Measurements from ENCODE around the gene UGCG.
A peak's percentile ranks its signal among the peaks of the same experiment; 100 is the strongest.
"Not testable (repeated sequence)": the region's sequence is repeated elsewhere in the genome, so short reads cannot be mapped to it uniquely, and the experiment has no call there.

The UGCG gene

DNA sequence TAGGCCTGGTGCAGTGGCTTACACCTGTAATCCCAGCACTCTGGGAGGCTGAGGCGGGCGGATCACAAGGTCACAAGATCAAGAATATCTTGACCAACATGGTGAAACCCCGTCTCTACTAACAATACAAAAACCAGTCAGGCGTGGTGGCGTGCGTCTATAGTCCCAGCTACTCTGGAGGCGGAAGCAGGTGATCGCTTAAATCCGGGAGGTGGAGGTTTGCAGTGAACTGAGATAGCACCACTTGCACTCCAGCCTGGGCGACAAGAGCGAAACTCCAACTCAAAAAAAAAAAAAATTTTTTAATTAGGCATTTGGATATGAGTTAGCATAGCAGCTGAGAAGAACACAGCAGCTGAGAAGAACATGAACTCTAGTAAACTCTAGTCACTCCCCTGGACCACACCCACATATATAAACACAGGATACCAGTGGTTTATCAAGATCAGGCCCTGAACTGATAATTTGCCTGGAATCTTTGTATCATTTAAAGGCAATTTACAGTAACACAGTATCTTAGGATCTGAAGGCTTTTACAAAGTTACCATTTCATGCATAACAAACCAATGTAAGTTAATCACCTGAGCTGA lies 4.6 kb upstream of the UGCG start:
- DNase-seq, result no peak

DNA sequence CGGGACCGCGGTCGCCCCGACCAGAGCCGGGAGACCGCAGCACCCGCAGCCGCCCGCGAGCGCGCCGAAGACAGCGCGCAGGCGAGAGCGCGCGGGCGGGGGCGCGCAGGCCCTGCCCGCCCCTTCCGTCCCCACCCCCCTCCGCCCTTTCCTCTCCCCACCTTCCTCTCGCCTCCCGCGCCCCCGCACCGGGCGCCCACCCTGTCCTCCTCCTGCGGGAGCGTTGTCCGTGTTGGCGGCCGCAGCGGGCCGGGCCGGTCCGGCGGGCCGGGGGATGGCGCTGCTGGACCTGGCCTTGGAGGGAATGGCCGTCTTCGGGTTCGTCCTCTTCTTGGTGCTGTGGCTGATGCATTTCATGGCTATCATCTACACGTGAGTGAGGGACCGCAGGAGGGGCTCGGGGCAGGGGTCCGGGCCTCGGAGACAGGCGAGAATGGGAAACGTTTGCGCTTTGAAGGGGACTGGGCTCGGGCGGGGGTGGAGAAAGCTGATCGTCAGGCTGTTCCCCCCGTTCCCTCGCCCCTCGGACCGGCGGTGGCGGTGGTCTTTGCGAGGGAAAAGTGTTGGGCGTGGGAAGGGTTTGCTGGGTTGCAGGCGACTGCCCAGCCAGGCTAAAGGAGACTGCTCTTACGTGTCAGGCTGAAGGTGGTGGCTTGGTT lies 457 bp downstream of the UGCG start:
- DNase-seq, result peak in 2 of 3 experiments; percentile 92 to 93

DNA sequence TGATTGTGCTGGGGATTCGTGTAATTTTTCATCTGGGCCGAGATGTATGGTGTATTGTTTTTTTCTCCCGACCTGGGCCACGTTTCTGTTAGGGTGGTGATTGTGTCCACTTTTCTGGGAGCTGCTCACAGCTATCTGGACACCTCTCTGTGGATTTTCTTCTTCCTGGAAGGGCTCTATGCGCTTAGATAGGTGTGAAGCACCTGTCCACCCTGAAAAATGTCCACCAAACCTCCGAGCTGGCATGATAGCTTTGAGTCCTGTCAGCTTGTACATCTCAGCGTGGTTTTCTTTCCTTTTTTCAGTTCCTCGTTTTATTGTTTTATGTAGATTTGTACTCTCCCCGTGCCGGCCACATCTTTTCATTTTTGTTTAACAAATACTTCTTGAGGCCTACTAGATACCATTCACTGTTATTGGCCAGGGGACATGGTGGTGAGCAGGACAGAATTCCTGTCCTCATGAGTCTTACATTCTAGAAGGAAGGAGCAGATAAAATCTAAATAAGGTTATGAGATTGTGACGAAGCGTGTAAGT lies 1.1 kb downstream of the UGCG start:
- DNase-seq, result peak in 1 of 3 experiments; percentile 78

DNA sequence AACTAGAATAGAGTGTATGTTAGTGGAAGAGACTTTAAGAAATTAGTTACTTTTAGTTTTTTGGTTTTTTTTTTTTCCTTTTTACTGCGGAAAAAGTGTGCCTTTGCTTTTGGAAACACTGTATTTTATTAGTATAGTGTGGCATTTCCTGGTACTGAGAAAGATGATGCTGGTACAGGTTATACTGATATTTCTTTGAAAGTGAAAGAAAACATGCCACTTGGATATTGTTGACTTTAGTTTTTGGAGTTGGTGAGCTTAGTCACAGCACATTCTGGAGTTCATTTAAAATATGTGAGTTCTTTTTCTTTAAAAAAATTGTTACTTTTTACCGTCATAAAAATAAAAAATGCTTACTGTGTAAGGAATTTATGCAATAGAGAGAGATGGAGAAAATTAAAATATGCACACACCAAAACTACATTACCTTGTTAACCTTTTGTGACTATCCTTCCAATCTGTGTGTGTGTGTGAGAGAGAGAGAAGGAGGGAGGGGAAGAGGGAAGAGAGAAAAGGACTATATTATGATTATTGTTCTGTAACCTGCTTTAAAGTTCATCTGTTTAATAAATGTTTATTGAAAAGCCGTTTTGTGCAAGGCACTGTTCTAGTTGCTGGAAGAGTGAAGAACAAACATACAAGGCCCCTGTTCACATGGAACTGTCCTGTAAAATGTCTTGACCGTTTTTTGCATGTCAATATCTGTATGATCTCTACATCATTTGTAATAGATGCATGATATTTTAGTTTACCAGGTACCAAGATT lies 1.9 kb downstream of the UGCG start:
- no peak for DNase-seq

DNA sequence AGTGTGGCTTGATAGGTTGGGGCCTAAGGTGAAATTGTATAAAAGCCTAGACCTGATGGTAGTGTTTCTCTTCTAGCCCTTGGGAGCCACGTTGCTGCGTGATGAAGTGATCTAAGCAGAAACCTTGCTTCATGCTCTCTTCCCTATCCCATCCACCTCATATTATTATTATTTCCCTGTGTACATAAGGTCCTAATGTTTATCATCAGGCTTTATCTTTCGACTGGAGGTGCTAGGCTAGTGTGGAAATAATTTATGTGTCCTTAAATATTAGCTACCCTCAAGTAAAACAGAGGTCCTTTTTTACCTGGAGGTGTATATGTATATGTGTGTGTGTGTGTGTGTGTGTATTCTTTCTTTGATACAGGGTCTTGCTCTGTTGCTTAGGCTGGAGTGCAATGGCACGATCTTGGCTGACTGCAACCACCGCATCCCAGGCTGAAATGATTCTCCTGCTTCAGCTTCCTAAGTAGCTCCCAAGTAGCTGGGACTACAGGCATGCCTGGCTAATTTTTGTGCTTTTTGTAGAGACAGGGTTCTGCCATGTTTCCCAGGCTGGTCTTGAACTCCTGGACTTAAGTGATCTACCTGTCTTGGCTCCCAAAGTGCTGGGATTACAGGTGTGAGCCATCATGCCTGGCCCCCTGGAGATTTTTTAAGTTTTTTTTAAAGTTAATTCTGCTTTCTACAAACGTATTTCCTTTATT lies 3.7 kb downstream of the UGCG start:
- DNase-seq, result no peak

DNA sequence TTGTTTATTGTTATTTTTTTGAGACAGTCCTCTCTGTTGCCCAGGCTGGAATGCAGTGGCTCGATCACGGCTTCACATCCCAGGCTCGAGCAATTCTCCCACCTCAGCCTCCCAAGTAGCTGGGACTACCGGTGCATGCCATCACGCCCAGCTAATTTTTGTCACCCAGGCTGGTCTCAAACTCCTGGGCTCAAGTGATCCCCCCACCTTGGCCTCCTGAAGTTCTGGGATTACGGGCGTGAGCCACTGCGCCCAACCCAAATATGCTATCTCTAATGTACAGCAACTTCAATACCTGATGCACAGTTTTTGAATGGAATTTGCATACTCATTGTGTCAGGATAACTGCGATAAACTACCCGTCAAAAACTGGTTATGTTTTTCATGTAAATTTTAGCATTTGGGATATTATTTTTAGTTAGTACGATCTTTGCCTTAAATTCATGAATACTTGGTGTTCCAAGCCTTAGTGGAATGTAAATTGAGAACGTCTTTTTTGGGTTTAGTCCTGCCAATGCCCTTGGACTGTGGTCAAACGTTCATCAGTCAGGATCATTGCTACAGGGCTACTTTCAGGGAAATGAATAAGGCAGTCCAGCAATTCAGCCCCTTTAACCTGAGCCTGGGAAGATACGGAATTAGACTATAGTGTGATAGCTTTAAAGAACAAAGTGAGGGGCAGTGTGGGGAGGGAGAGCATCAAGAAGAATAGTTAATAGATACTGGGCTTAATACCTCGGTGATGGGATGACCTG lies 4.4 kb downstream of the UGCG start:
- DNase-seq, result no peak

DNA sequence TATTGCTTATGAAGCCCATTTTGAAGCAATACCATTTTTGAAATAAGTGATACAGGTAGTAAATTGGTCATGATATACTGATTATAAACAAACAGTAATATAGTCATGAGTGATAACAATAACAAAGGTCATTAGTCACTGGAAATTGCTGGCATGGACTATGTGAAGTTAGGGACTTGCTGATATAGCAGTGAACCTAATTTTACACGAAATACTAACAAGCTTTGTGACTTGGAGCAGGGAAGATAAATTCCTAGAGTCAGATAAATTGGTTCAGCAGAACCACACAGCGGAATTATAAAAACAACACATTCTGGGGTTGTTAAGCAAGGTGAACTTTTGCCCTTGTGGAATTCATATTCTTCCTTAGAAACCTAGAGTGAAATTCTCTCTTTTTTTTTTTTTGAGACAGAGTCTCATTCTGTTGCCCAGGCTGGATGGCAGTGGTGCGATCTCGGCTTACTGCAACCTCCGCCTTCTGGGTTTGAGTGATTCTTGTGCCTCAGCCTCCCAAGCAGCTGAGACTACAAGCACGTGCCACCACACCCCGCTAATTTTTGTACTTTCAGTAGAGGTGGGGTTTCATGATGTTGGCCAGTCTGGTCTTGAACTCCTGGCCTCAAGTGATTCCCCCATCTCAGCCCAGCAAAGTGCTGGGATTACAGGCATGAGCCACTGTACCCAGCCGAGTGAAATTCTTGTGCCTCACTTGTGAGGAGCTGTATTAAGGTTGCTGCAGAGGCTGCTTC lies 6.0 kb downstream of the UGCG start:
- no peak for DNase-seq

DNA sequence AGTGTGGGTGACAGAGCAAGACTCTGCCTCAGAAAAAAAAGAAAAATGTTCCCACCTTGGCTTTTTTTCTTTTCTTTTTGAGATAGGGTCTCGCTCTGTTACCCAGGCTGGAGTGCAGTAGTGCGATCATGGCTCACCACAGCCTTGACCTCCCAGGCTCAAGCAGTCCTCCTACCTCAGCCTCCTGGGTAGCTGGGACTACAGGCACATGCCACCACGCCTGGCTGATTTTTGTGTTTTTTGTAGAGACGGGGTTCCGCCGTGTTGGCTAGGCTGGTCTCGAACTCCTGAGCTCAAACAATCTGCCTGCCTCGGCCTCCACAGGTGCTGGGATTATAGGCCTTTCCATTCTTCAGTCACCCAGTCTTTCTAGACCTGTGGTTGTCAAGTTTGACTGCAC lies 6.9 kb downstream of the UGCG start:
- DNase-seq, result not testable (repeated sequence)

DNA sequence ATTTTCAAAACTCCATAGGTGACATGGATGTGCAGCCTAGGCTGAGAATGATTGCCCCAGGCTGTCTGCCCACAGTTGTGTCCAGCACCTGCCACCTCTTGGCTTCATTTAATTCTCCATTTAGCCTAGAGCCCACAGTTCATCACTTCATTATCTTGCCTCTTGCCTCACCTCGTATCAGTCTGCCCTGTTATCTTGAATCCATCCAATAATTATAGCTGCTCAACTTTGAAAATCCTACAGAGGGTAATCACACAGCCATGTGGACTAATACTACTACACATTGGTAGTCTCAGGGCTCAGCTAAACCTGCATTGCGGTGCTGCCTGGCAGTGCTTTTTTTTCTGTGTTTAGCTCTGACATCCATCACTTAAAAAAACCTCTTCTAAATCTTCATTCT lies 7.4 kb downstream of the UGCG start:
- DNase-seq, result peak in 1 of 3 experiments; percentile 24

DNA sequence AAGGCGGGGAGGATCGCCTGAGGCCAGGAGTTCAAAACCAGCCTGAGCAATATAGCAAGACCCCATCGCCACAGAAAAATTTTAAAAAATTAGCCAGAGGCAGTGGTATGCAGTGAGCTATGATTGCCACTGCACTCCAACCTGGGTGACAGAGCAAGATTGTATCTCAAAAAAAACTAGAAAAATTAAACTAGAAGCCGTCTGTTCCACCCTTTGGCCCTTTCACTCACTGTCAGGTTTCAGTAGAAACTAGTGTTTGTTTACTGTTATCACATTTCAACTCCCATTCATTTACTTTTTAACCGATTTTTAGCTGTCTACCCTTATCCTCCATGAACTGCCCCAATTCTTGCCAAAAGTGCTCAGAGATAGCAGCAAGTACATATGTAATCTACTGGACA lies 8.3 kb downstream of the UGCG start:
- no peak for DNase-seq

DNA sequence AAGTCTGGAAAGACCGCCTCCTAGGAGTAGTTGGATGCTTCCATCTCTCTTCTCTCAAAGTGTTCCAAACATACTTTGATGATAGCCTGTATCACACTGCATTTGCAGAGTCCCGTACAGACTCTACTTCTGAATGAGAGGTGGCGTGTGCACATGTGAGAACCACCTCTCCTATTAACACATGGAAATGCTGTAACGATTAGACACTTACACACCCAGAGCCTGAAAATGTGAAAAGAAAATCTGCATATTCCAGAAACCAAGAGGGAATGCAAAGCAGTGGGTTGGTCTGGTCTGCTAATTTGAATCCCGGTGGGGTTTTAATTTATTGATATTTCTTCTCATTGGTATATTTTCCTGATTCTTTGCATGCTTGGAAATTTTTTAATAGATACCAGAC lies 10.5 kb downstream of the UGCG start:
- DNase-seq, result no peak

DNA sequence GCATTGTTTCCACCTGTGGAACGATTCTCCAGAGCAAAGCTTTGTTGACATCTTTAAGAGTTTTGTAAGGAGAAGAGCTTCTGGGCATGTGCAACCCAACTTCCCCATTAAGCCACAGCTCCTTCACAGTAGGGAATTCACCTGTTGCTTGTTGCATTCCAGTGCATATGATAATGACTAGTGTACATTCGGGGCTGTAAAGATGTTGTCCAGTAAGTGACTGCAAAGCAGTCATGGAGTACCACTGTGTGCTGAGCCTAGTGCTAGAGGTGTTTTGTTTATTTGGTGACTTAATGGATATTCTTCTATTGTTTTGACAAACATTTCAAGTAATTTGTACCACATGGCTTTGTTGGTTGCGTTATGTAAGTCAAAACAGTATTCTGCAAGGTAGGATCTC lies 12.8 kb downstream of the UGCG start:
- no peak for DNase-seq

DNA sequence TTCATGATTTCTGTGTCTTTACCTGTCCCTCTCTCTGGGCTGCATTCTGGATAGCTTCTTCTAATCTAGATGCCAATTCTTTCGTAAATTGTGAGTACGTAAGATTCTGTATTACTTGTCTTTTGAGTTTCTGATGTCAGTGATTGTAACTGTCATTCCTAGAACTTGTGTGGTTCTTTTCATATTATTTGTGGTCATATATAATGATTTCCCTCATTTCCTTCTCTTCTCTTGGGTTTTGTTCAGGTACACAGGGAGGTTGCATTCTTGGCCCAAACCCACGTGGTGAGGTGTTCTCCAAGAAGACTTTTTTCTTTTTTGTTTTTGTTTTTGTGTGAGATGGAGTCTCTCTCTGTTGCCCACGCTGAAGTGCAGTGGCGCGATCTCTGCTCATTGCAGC lies 13.8 kb downstream of the UGCG start:
- DNase-seq, result no peak

DNA sequence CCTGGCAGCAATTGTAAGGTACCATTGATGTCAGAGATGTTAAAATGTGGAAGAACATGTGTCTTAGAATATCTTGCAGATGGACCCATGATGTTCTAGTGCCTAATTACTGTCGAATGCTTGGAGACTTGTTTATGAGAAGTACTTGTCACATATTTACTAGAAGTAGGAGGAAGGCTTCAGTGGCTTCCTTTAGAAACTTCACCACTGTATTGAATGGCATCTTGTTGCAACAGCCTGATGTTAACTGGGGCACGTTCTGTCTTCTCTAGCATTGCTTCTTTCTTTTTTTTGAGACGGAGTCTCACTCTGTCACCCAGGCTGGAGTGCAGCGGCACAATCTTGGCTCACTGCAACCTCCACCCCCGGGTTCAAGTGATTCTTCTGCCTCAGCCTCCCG lies 16.5 kb downstream of the UGCG start:
- no peak for DNase-seq

DNA sequence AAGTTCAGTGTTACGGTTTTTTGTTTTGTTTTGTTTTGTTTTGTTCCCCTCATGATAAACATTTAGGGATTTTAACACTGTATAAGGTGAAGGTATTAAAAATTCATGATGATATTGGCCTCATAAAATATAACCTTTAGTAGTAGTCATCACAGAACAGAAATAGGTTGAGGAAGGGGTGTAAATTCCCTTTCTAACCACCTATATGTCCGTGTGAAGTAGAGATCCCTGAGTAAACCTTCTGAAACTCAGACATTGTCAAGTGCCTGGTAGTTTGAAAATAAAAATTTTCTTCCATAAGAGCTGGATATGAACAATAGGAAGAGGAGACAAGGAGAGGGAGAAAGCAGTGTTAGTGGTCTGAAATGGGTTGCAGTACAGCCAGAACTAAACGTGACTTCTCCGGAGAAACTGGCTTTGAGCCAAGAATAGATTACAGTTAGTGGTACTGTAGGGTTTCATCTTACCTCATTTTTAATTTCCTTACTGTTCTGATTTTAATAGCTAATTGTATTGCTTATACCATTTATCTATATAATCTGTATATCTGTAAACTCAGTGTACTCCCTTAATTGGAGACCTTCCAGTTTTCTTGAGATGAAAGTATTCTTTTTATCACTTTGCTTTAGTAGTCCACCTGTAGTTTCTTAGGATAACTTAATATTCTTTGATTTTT lies 18.3 kb downstream of the UGCG start:
- peak; percentile 29 to 81 (median 50) for DNase-seq

DNA sequence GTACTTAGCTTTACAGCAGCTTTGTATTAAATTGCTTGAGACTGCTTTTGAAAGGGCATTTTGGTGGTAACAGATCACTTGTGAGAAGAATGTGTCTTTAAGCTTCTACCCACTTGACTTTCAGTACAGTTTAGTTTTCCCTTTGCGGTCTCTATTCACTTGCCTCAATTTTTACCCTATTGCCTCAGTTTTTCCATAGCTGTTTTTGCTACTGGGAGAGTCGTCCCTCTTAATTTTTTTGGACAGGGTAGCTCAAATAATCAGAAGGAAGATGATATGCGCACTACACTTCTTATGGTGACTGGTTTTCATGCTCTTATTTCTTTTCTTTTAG lies 18.8 kb downstream of the UGCG start:
- no peak for DNase-seq

DNA sequence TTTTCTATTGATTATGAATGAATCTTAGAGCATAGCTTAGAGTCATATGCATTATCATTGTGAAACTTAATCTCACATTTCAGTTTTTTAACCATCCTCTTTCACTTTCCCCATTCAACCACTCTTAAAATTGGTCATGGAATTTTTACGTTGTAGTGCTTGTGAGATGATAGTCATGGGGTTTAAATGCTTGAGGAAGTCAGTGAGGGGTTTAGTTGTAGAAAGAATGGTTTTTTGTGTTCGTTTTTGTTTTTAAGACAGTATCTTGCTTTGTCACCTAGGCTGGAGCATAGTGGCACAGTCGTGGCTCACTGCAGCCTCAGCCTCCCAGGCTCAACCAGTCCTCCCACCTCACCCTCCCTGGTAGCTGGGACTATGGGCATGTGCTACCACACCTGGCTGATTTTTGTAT lies 19.6 kb downstream of the UGCG start:
- DNase-seq, result no peak

DNA sequence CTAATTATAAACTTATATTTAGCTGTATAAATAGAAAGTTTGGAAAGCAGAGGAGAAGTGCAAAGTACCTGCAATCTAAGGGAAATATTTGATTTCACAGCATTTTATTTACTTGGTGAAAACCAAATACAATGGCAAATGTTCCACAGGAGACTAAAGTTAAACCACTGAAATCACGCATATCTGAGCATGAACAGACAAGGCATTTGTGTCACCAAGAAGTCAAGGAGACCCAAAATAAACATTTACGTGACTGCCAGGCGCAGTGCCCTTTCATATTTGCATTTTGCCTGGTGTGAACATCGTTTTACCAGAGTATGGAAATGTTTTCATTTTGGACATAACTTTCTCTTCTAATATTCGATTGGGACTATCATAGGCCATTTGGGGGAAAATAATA lies 20.6 kb downstream of the UGCG start:
- no peak for DNase-seq

DNA sequence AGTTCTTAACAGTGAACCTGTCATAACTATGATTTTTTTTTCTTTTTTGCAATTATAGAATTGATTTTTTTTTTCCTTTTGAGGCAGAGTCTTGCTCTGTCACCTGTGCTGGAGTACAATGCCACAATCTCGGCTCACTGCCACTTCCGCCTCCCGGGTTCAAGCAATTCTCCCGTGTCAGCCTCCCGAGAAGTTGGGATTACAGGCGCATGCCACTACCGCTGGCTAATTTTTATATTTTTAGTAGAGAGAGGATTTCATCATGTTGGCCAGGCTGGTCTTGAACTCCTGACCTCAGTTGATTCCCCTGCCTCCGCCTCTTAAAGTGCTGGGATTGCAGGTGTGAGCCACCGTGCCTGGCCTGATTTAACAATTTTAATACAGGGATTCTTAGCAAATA lies 21.4 kb downstream of the UGCG start:
- no peak for DNase-seq

DNA sequence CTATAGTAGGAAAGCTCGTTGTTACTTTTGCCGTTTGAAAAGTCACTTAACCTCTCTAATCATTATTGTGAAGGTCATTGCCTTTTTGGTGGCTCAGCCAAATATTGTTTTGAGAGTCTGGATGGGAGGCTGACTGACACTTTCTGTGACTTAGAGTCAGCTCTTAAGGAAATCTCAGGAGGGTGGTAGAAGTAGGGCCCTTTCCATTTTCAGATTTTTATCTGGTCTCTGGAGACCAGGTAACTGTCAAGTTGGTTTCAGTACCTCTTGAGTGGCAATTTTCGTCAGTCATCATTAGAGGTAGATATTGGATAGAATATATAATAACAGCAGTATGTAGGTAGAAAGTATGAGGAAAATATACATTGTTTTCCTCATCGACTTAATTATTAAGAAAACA lies 23.3 kb downstream of the UGCG start:
- DNase-seq, result peak in 1 of 3 experiments; percentile 17

DNA sequence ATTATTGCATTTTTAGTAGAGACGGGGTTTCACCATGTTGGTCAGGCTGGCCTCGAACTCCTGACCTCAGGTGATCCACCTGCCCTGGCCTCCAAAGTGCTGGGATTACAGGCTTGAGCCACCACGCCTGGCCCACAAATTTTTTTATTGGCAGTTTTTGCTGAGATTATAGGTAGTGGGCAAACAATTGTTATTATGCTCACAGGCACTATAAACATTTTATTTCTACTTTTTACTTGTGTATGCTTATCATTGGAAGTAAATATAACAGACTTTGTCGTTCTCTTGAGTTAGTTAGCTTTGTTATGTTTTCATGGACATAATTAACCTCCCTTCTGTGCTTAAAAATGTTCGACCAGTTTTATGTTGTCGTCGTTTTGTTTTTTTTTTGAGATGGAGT lies 23.9 kb downstream of the UGCG start:
- DNase-seq, result no peak
